Measurements from ENCODE around the gene FYN.

Gene FYN

DNA sequence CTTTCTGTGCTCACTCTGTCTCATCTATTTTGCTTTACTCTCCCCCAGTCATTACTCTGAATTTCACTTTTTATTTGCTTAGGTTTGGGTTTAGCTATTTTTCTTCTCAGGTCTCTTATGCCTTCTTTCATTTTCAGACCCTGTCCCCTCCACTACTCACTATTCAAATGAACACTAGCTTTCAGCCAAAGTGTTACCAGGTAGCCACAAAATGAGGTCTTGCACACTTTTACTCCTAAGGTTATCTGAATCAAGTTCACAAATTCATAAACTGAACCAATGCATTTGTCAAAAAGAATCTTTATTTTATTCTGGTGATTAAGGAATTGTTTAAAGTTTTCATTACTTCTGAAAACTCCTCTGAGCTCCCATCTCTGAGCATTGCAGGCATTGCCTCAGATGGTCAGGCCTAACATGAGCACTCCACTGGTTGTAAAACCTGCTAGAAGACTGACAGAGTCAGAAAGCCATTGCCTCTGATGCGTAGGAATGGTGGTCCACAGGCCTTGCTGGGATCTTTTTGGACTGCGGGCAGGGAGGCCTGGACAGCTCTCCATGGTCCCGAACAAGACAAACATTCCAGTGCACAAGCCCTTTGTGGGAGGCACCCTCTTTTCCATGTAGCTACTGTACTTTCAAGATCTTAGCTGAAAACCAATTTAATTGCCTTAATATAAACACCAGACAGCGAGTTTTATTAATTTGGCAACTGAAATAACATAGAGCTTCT is 48.5 kb downstream of the FYN start:
- TF ChIP-seq, protein P1, sequence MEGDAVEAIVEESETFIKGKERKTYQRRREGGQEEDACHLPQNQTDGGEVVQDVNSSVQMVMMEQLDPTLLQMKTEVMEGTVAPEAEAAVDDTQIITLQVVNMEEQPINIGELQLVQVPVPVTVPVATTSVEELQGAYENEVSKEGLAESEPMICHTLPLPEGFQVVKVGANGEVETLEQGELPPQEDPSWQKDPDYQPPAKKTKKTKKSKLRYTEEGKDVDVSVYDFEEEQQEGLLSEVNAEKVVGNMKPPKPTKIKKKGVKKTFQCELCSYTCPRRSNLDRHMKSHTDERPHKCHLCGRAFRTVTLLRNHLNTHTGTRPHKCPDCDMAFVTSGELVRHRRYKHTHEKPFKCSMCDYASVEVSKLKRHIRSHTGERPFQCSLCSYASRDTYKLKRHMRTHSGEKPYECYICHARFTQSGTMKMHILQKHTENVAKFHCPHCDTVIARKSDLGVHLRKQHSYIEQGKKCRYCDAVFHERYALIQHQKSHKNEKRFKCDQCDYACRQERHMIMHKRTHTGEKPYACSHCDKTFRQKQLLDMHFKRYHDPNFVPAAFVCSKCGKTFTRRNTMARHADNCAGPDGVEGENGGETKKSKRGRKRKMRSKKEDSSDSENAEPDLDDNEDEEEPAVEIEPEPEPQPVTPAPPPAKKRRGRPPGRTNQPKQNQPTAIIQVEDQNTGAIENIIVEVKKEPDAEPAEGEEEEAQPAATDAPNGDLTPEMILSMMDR (IDR thresholded peaks at IDR 0.05; ENCODE audit: poor library complexity, severe bottlenecking): no peak
- no peak for DNase-seq (ENCODE audit: low spot score)
- Histone ChIP-seq H3K4me1 (ENCODE audit: insufficient read depth, poor library complexity, severe bottlenecking) (peaks cover 6% of the 10 kb centered on the region), H3K27me3 (ENCODE audit: insufficient read depth, poor library complexity, severe bottlenecking) (no peaks in the 10 kb centered on the region), H3K27ac (ENCODE audit: poor library complexity, severe bottlenecking) (no peak overlapping the region), H3K9me3 (ENCODE audit: severe bottlenecking) (no peaks in the 10 kb centered on the region), H3K36me3 (ENCODE audit: low read depth) (no peaks in the 10 kb centered on the region), H3K4me3 (ENCODE audit: severe bottlenecking) (no peak overlapping the region)
- no peak for ATAC-seq (ENCODE audit: low read depth)

DNA sequence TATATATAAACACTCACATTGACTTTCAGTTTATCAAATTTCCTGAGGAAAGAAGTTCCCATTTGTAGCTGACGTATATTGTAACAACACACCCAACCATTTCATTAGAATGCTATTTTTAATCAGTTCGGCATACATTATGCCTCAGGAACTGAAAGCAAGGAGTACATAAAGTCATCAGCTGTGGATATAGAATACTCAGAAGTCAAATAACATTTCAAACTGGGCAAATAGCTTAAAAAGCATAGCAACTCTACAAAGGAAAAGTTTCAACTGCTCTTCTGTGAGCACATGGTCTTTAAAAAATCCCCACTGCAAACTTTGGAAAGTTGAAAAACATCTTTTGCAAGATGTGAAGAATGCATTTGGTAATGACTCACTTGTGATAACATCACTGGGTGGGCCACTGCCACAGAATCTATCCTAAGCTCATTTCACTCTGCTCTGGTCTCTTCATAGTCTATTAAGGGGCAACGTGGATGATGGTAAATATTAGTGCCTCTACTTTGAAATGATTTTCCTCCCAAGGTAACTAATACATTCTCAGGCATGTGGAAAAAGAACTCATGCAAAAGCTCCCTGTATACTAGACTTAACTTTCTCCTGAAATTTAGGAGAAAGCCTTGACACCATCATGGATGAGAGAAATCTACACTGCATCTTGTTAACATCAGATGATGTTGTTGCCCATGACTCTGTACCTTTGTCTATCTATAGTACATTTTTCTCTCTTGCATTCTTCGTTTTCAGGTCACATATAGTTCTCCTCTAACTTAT is 49.2 kb downstream of the FYN start:
- no peak for DNase-seq (ENCODE audit: low spot score)
- no peaks in the 10 kb centered on the region for H3K9me3 ChIP-seq (ENCODE audit: severe bottlenecking)
- peaks cover 6% of the 10 kb centered on the region for H3K4me1 ChIP-seq (ENCODE audit: insufficient read depth, poor library complexity, severe bottlenecking)
- H3K4me3 ChIP-seq (ENCODE audit: severe bottlenecking): no peak overlapping the region
- peak overlapping the region; percentile 22 for H3K27ac ChIP-seq (ENCODE audit: poor library complexity, severe bottlenecking)
- H3K27me3 ChIP-seq (ENCODE audit: insufficient read depth, poor library complexity, severe bottlenecking): no peaks in the 10 kb centered on the region
- no peaks in the 10 kb centered on the region for H3K36me3 ChIP-seq (ENCODE audit: low read depth)
- TF ChIP-seq, protein P1 (IDR thresholded peaks at IDR 0.05; ENCODE audit: poor library complexity, severe bottlenecking): no peak
- peak; percentile 77 for ATAC-seq (ENCODE audit: low read depth)

DNA sequence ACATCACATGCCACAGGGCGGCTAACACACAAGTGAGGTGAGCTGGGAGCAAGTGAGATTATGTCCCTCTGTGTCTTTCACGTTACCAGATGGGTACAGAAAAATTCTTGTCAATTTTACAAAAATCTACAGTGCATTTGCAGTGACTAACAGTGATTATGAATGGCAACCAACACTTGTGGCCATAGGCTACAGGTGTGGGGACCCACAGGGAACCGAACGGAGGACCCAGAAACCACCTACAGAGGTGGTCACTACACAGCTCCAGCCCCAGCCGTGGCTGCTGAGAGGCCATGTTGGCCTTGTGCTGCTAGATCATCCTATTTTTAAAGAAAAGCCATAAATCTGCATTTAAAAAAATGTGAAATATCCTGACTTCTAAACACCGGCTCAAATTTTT is 50.2 kb downstream of the FYN start:
- ATAC-seq (ENCODE audit: low read depth): no peak
- no peak for DNase-seq (ENCODE audit: low spot score)
- Histone ChIP-seq H3K9me3 (ENCODE audit: severe bottlenecking) (no peaks in the 10 kb centered on the region), H3K4me1 (ENCODE audit: insufficient read depth, poor library complexity, severe bottlenecking) (peaks cover 6% of the 10 kb centered on the region), H3K4me3 (ENCODE audit: severe bottlenecking) (no peak overlapping the region), H3K36me3 (ENCODE audit: low read depth) (no peaks in the 10 kb centered on the region), H3K27ac (ENCODE audit: poor library complexity, severe bottlenecking) (peak overlapping the region; percentile 22), H3K27me3 (ENCODE audit: insufficient read depth, poor library complexity, severe bottlenecking) (no peaks in the 10 kb centered on the region)
- TF ChIP-seq, protein P1 (IDR thresholded peaks at IDR 0.05; ENCODE audit: poor library complexity, severe bottlenecking): no peak

DNA sequence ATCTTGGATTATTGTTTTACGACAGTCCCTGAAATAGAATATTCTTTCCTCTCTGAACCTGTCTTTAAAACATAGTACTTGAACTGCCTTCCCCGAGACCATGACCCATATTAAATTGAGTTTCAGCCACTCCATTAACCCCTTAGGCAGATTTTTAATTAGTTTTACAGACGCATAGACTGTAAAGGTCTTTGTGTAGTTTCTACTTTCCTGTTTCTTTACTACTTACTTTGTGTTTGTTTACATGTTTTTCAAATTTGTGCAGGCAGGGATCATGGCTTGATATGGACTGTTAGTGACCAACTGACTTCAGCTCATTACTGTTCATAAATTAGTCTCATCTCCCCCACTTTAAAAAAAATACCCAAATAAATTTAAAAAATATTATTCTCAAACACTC is 53.8 kb downstream of the FYN start:
- Histone ChIP-seq H3K9me3 (ENCODE audit: severe bottlenecking) (no peaks in the 10 kb centered on the region), H3K36me3 (ENCODE audit: low read depth) (no peaks in the 10 kb centered on the region), H3K4me1 (ENCODE audit: insufficient read depth, poor library complexity, severe bottlenecking) (peaks cover 6% of the 10 kb centered on the region), H3K4me3 (ENCODE audit: severe bottlenecking) (no peak overlapping the region), H3K27me3 (ENCODE audit: insufficient read depth, poor library complexity, severe bottlenecking) (no peaks in the 10 kb centered on the region), H3K27ac (ENCODE audit: poor library complexity, severe bottlenecking) (no peak overlapping the region)
- DNase-seq (ENCODE audit: low spot score) (no peak), ATAC-seq (ENCODE audit: low read depth) (no peak)
- TF ChIP-seq, protein P1 (IDR thresholded peaks at IDR 0.05; ENCODE audit: poor library complexity, severe bottlenecking): no peak

Data from RWPE2 (cell line).